HCT116 (cell line): ENCODE measurements around the gene PI4KA. TPM values are rescaled to one million over a fixed set of nuclear protein-coding genes. Genes with fewer than 3 reads are reported as not detected.

Experiments
- ATAC-seq: fragments of 200-7000 bp; cut with Tn5 transposase; 2 replicates; pipeline ENCODE4 v1.9.1; 2020; ENCODE audit warnings: mild to moderate bottlenecking, moderate library complexity
- BruUV-seq: library from RNA; stranded (reverse); fragments of 400-500 nt; replicated peaks from 2 replicates; lab custom pipeline; 2021; lab: Mats Ljungman, UMichigan
- CTCF ChIA-PET: fragments of 300-600 bp; sonication (Branson Sonifier 250); formaldehyde crosslinking; loops from one replicate; lab custom pipeline; 2021; ENCODE audit warnings: antibody characterized with exemption; lab: Charles Lee
- POLR2A ChIA-PET: fragments of 300-600, 350-600 bp; sonication (Branson Sonifier 250); formaldehyde crosslinking; loops from one replicate; lab custom pipeline; 2021; ENCODE audit warnings: antibody characterized with exemption; lab: Charles Lee
- RAD21 ChIA-PET, 2 experiments: fragments of 300-600 bp; sonication (Branson Sonifier 250); formaldehyde crosslinking; loops; one replicate each; lab custom pipeline; 2023; ENCODE audit warnings: low total read pairs in 2 of 2; ENCODE audit not compliant: uncharacterized antibody in 2 of 2, unreplicated experiment in 2 of 2, low non-redundant PET in 1 of 2; lab: Charles Lee
- DNase-seq: peaks from one replicate; pipeline ENCODE4 v3.0.0-alpha.2; 2010; ENCODE audit warnings: low read depth, low spot score
- H2AFZ ChIP-seq: fragments of 200-600 bp; shearing (Covaris generic), sonication (generic); 2 replicates; pipeline ENCODE4 v1.6.1; 2017; ENCODE audit warnings: low read depth, mixed run types, mixed read lengths, antibody characterized with exemption, low read length; ENCODE audit not compliant: poor library complexity, severe bottlenecking
- H3K27ac ChIP-seq: 2 replicates; pipeline ENCODE4 v1.5.1; 2012; ENCODE audit warnings: low read depth, low read length
- H3K27me3 ChIP-seq: fragments of 200-600 bp; sonication (generic); 2 replicates; pipeline ENCODE4 v1.6.1; 2016; ENCODE audit warnings: mixed run types, low read length, mixed read lengths; ENCODE audit not compliant: insufficient read depth
- H3K36me3 ChIP-seq, 2 experiments: fragments of 200-500 bp in 1 of 2; fragments of 200-600 bp in 1 of 2; sonication (Bioruptor generic) in 1 of 2; sonication (generic) in 1 of 2; 2 replicates each; pipeline versions ENCODE4 v1.5.1 to v1.6.1; 2014 to 2016; ENCODE audit warnings: low read length in 2 of 2, inconsistent platforms in 1 of 2, mixed read lengths in 1 of 2, mixed run types in 1 of 2; ENCODE audit not compliant: insufficient read depth in 2 of 2, control insufficient read depth in 1 of 2
- H3K4me1 ChIP-seq, 2 experiments: fragments of 200-600 bp in 1 of 2; sonication (generic) in 1 of 2; 2 replicates each; pipeline versions ENCODE4 v1.5.1 to v1.6.1; 2012 to 2017; ENCODE audit warnings: low read length in 2 of 2, inconsistent platforms in 1 of 2, mild to moderate bottlenecking in 1 of 2, mixed read lengths in 1 of 2, mixed run types in 1 of 2, moderate library complexity in 1 of 2; ENCODE audit not compliant: insufficient read depth in 2 of 2, control insufficient read depth in 1 of 2
- H3K4me2 ChIP-seq: fragments of 200-600 bp; sonication (generic); 2 replicates; pipeline ENCODE4 v1.6.1; 2017; ENCODE audit warnings: mixed run types, low read length, mixed read lengths
- H3K4me3 ChIP-seq, 2 experiments: fragments of 200-600 bp in 1 of 2; sonication (generic) in 1 of 2; replicated peaks in 1 of 2; 2 replicates each; pipeline ENCODE4 v1.5.1; 2011 to 2016; ENCODE audit warnings: low read length in 2 of 2, control low read depth in 1 of 2, low read depth in 1 of 2, mild to moderate bottlenecking in 1 of 2, mixed read lengths in 1 of 2, mixed run types in 1 of 2
- H3K79me2 ChIP-seq: fragments of 200-600 bp; sonication (generic); 2 replicates; pipeline ENCODE4 v1.6.1; 2017; ENCODE audit warnings: mild to moderate bottlenecking, mixed run types, low read length, moderate library complexity, mixed read lengths; ENCODE audit not compliant: insufficient read depth
- H3K9ac ChIP-seq: fragments of 200-600 bp; sonication (generic); 2 replicates; pipeline ENCODE4 v1.6.1; 2016; ENCODE audit warnings: low read length, mixed read lengths
- H3K9me2 ChIP-seq: fragments of 200-600 bp; sonication (generic), shearing (Covaris generic); 2 replicates; pipeline ENCODE4 v1.6.1; 2017; ENCODE audit warnings: mixed run types, mild to moderate bottlenecking, moderate library complexity; ENCODE audit not compliant: insufficient read depth
- H3K9me3 ChIP-seq, 2 experiments: fragments of 200-500 bp in 1 of 2; fragments of 200-600 bp in 1 of 2; sonication (Bioruptor generic) in 1 of 2; sonication (generic) in 1 of 2; 2 replicates each; pipeline ENCODE4 v1.6.1; 2014 to 2017; ENCODE audit warnings: low read length in 2 of 2, mixed read lengths in 2 of 2, inconsistent platforms in 1 of 2, low read depth in 1 of 2, mild to moderate bottlenecking in 1 of 2, mixed run types in 1 of 2, moderate library complexity in 1 of 2; ENCODE audit not compliant: control insufficient read depth in 1 of 2, insufficient read depth in 1 of 2
- H4K20me1 ChIP-seq: fragments of 200-600 bp; sonication (generic), shearing (Covaris generic); 2 replicates; pipeline ENCODE4 v1.6.1; 2017; ENCODE audit warnings: mixed run types, mild to moderate bottlenecking, moderate library complexity; ENCODE audit not compliant: insufficient read depth
- ATF3 ChIP-seq: IDR thresholded peaks from 2 replicates; pipeline ENCODE4 v1.6.1; 2012
- CTCF ChIP-seq, 3 experiments: fragments of 200-600 bp in 1 of 3; sonication (generic) in 1 of 3; IDR thresholded peaks in 2 of 3; conservative IDR thresholded peaks in 1 of 3; 2 replicates each; pipeline ENCODE4 v1.5.1; 2012 to 2017; ENCODE audit warnings: low read depth in 2 of 3, low read length in 2 of 3, antibody characterized with exemption in 1 of 3, borderline replicate concordance in 1 of 3, control low read depth in 1 of 3, mild to moderate bottlenecking in 1 of 3, mixed read lengths in 1 of 3, mixed run types in 1 of 3, moderate library complexity in 1 of 3; ENCODE audit not compliant: insufficient read depth in 1 of 3
- EGR1 ChIP-seq: IDR thresholded peaks from 2 replicates; pipeline ENCODE4 v1.6.1; 2012; ENCODE audit warnings: low read depth
- ELF1 ChIP-seq: IDR thresholded peaks from 2 replicates; pipeline ENCODE4 v1.6.1; 2012; ENCODE audit warnings: low read depth, borderline replicate concordance
- EZH2 ChIP-seq: fragments of 200-600 bp; sonication (generic); IDR thresholded peaks from 2 replicates; pipeline ENCODE4 v1.6.1; 2017; ENCODE audit warnings: antibody characterized with exemption, mixed run types
- EZH2phosphoT487 ChIP-seq: fragments of 200-600 bp; IDR thresholded peaks from 2 replicates; pipeline ENCODE4 v1.6.1; 2018; ENCODE audit warnings: antibody characterized with exemption, borderline replicate concordance
- JUND ChIP-seq: IDR thresholded peaks from 2 replicates; pipeline ENCODE4 v1.6.1; 2012
- MAX ChIP-seq: IDR thresholded peaks from 2 replicates; pipeline ENCODE4 v1.6.1; 2012
- POLR2AphosphoS5 ChIP-seq: IDR thresholded peaks from 2 replicates; pipeline ENCODE4 v1.6.1; 2011; ENCODE audit warnings: mild to moderate bottlenecking, low read depth, low read length, moderate library complexity
- SP1 ChIP-seq: IDR thresholded peaks from 2 replicates; pipeline ENCODE4 v1.6.1; 2012; ENCODE audit warnings: low read depth
- SRF ChIP-seq: IDR thresholded peaks from 2 replicates; pipeline ENCODE4 v1.6.1; 2012; ENCODE audit warnings: low read depth
- TCF7L2 ChIP-seq: IDR thresholded peaks from 2 replicates; pipeline ENCODE4 v1.7.0; 2011; ENCODE audit warnings: borderline replicate concordance, inconsistent platforms; ENCODE audit not compliant: insufficient read depth, insufficient read length; ENCODE audit errors: extremely low read depth
- YY1 ChIP-seq: IDR thresholded peaks from 2 replicates; pipeline ENCODE4 v1.6.1; 2011; ENCODE audit warnings: low read length, low read depth, moderate library complexity, mild to moderate bottlenecking; ENCODE audit not compliant: insufficient replicate concordance; ENCODE audit errors: extremely low read depth
- ZBTB33 ChIP-seq: IDR thresholded peaks from 2 replicates; pipeline ENCODE4 v1.6.1; 2011; ENCODE audit warnings: mild to moderate bottlenecking, low read length, moderate library complexity; ENCODE audit not compliant: insufficient replicate concordance; ENCODE audit errors: extremely low read depth
- ZFX ChIP-seq: fragments of 450-650 bp; IDR thresholded peaks from 2 replicates; pipeline ENCODE4 v1.6.1; 2017
- intact Hi-C: fragments of 100-400 bp; cut with micrococcal nuclease; formaldehyde crosslinking; loops from 2 replicates; pipeline ENCODE4 v1.10.0; 2022
- total RNA-seq: library from RNA; stranded (reverse); gene quantifications from one replicate; pipeline ENCODE4 v1.2.1, GENCODE V29; 2021; ENCODE audit not compliant: unreplicated experiment

PI4KA gene
- total RNA-seq, 1 experiment from 2014 or later: 59.6 TPM

- RAD21 ChIA-PET: no interaction called here
- Histone ChIP-seq H3K79me2 (no peaks in the 10 kb centered on the region), H2AFZ (no peak overlapping the region)
- DNase-seq: no peak
- no peak for TF ChIP-seq SRF
- TF ChIP-seq YY1: no peak
- no peak for TF ChIP-seq ATF3
- no peak for TF ChIP-seq ELF1
- TF ChIP-seq ZFX: no peak
- TF ChIP-seq JUND: no peak
- no peak for TF ChIP-seq SP1
- no peak for TF ChIP-seq CTCF (IDR thresholded peaks at IDR 0.05 in 2 of 3, conservative IDR thresholded peaks at IDR 0.05 in 1 of 3; ENCODE audit: borderline replicate concordance in 1 of 3, insufficient read depth in 1 of 3, low read depth in 2 of 3, low read length in 2 of 3)
- no peak for TF ChIP-seq ZBTB33
- TF ChIP-seq POLR2AphosphoS5: no peak
- TF ChIP-seq EGR1: no peak
- TF ChIP-seq MAX: no peak
- no peak for TF ChIP-seq EZH2phosphoT487
- no peak for TF ChIP-seq EZH2
- TF ChIP-seq TCF7L2: no peak
- TF ChIP-seq, all 23 proteins: peak for 0
- Histone ChIP-seq H3K27me3 (no peaks in the 10 kb centered on the region), H3K36me3 (peaks cover 3 to 4% of the 10 kb centered on the region in 2 experiments; a peak in 1 of 4 replicates), H4K20me1 (no peaks in the 10 kb centered on the region), H3K27ac (no peak overlapping the region), H3K9ac (no peak overlapping the region), H3K9me3 (no peaks in the 10 kb centered on the region), H3K4me3 (no peak overlapping the region), H3K9me2 (no peaks in the 10 kb centered on the region), H3K4me1 (peaks cover 7 to 8% of the 10 kb centered on the region in 2 experiments), H3K4me2 (no peak overlapping the region)
- ChIA-PET CTCF (interaction anchor here (1.2 kb wide), 1 partner anchor 18 kb away, joined by 3 read pairs; no protein-coding TSS in a partner anchor), POLR2A (no interaction called here)
- no TSS peak for BruUV-seq
- intact Hi-C loops: no loop called here
- no peak for ATAC-seq
Measured at GRCh38 chr22:20811971-20812660, 46.5 kb downstream of the PI4KA start.
